Activated CD8-positive, alpha-beta T cell treated with anti-CD3 and anti-CD28 coated beads for 36 hours (primary cell): ENCODE measurements around the gene TTYH1. TPM values are rescaled to one million over a fixed set of nuclear protein-coding genes. Genes with fewer than 3 reads are reported as not detected.

Source experiments
- ATAC-seq: fragments of 200-7000 bp; cut with Tn5 transposase; one replicate; pipeline ENCODE4 v1.10.0; 2021; ENCODE audit warnings: mild to moderate bottlenecking, moderate library complexity
- CTCF ChIA-PET: fragments of 350-600 bp; sonication (Branson Sonifier 250); formaldehyde crosslinking; loops from one replicate; lab custom pipeline; 2021; ENCODE audit warnings: antibody characterized with exemption; lab: Charles Lee
- POLR2A ChIA-PET: fragments of 350-600 bp; sonication (Branson Sonifier 250); formaldehyde crosslinking; loops from one replicate; lab custom pipeline; 2021; ENCODE audit warnings: antibody characterized with exemption; lab: Charles Lee
- DNase-seq: peaks from one replicate; pipeline ENCODE4 v3.0.0-alpha.2; 2020
- H3K27ac Mint-ChIP-seq: one replicate; pipeline ENCODE4 v1.8.0; 2021; ENCODE audit warnings: mild to moderate bottlenecking, mixed read lengths
- H3K27me3 Mint-ChIP-seq: one replicate; pipeline ENCODE4 v1.8.0; 2021; ENCODE audit warnings: mixed read lengths
- H3K36me3 Mint-ChIP-seq: one replicate; pipeline ENCODE4 v1.8.0; 2021; ENCODE audit warnings: low read depth, mixed read lengths
- H3K4me1 Mint-ChIP-seq: one replicate; pipeline ENCODE4 v1.8.0; 2021; ENCODE audit warnings: low read depth, mixed read lengths
- H3K4me3 Mint-ChIP-seq: one replicate; pipeline ENCODE4 v1.8.0; 2021; ENCODE audit warnings: mild to moderate bottlenecking, moderate library complexity, mixed read lengths
- H3K9me3 Mint-ChIP-seq: one replicate; pipeline ENCODE4 v1.8.0; 2021; ENCODE audit warnings: mixed read lengths
- intact Hi-C: fragments of 100-400 bp; cut with micrococcal nuclease; formaldehyde crosslinking; loops from one replicate; pipeline ENCODE4 v1.10.0; 2022
- total RNA-seq, 2 experiments: library from RNA; stranded (reverse); gene quantifications; one replicate each; pipeline ENCODE4 v1.2.3, GENCODE V29; 2021
- TF ChIP-seq, protein P1 (sequence below): fragments of 200-600 bp; IDR thresholded peaks from one replicate; pipeline ENCODE4 v1.8.0; 2022; ENCODE audit warnings: antibody characterized with exemption, mild to moderate bottlenecking

Gene TTYH1
- total RNA-seq, 2 experiments from 2014 or later = 0.70 TPM; not detected in 1

DNA sequence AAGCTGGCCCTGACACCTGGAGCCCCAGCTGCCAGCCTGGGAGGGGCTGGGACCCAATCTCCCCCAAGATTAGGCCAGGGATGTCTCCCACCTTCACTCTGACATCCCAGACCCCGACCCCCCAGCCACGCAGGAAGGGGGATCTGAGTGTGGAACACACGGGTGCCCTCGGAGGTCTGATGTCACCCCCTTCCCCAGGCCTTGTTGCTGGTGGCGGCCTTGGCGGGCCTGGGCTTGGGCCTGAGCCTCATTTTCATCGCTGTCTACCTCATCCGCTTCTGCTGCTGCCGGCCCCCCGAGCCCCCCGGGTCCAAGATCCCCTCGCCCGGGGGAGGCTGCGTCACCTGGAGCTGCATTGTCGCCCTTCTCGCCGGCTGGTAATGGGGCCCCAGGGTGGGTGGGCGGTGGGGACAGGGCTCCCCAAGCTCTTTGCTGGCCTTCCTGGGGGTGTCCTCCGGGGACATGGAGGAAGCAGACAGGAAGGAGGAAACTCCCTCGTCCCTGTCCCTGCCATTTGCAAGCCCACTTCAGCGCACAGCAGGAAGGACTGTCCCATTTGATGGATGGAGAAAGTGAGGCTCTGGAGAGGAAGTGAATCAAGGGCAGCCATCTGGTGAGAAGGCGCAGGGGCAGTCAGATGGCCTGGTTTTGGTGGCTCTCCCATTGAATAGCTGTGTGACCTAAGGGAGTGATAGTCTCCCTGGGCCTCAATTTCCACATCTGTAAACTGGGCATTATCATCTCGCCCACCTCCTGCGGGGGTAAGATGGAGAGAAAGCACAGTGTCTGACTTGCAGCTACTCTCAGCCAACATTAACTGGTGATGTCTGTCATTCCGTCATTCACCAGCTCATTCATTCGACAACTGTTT is 3.9 kb downstream of the TTYH1 start:
- TF ChIP-seq, protein P1, sequence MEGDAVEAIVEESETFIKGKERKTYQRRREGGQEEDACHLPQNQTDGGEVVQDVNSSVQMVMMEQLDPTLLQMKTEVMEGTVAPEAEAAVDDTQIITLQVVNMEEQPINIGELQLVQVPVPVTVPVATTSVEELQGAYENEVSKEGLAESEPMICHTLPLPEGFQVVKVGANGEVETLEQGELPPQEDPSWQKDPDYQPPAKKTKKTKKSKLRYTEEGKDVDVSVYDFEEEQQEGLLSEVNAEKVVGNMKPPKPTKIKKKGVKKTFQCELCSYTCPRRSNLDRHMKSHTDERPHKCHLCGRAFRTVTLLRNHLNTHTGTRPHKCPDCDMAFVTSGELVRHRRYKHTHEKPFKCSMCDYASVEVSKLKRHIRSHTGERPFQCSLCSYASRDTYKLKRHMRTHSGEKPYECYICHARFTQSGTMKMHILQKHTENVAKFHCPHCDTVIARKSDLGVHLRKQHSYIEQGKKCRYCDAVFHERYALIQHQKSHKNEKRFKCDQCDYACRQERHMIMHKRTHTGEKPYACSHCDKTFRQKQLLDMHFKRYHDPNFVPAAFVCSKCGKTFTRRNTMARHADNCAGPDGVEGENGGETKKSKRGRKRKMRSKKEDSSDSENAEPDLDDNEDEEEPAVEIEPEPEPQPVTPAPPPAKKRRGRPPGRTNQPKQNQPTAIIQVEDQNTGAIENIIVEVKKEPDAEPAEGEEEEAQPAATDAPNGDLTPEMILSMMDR = no peak
- ATAC-seq = no peak

DNA sequence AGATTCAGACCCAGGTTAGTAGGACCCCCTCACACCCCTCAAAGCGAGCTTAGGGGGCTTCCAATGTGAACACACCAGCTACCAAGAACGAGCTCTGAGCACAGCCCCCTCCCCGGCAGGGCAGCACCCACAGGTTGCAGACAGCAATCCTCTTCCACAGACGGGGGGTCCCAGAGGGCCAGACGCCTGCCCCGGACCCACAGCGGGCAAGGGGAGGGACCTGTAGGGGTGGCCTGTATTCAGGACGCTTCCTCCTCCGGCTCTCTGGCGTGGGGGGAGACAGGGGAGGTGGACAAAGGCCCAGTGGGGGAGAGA is 4.8 kb downstream of the TTYH1 start:
- POLR2A ChIA-PET = no interaction called here

More for the DNA sequence above, 3.9 kb downstream of the TTYH1 start:
- Mint-ChIP-seq H3K4me3 (no peak overlapping the region), H3K27ac (no peak overlapping the region), H3K36me3 (no peaks in the 10 kb centered on the region), H3K9me3 (no peaks in the 10 kb centered on the region), H3K4me1 (peaks cover 15% of the 10 kb centered on the region), H3K27me3 (peaks cover 34% of the 10 kb centered on the region)
- DNase-seq = no peak
- intact Hi-C loops = no loop called here
- CTCF ChIA-PET = interaction anchor here (0.5 to 2.6 kb wide), 2 partner anchors 28 kb away, joined by 3 to 8 read pairs; no protein-coding TSS in a partner anchor
- POLR2A ChIA-PET = no interaction called here

GRCh38 chr19:54420383-54421168 is 5.3 kb downstream of the TTYH1 start:
- Mint-ChIP-seq H3K27ac (no peak overlapping the region), H3K9me3 (no peaks in the 10 kb centered on the region), H3K27me3 (peaks cover 39% of the 10 kb centered on the region), H3K4me1 (peaks cover 15% of the 10 kb centered on the region), H3K4me3 (no peak overlapping the region), H3K36me3 (no peaks in the 10 kb centered on the region)
- ChIA-PET CTCF (interaction anchor here (2.6 kb wide), 1 partner anchor 30 kb away, joined by 8 read pairs; no protein-coding TSS in a partner anchor), POLR2A (interaction anchor here (1.5 kb wide), 1 partner anchor 16 kb away, joined by 3 read pairs; no protein-coding TSS in a partner anchor)
- intact Hi-C loops = no loop called here
- TF ChIP-seq, protein P1 = no peak
- ATAC-seq = no peak
- no peak for DNase-seq

More for the DNA sequence above, 4.8 kb downstream of the TTYH1 start:
- H3K27me3 Mint-ChIP-seq = peaks cover 34% of the 10 kb centered on the region
- no peak overlapping the region for H3K27ac Mint-ChIP-seq
- DNase-seq (no peak), ATAC-seq (no peak)
- H3K4me3 Mint-ChIP-seq = no peak overlapping the region
- H3K36me3 Mint-ChIP-seq = no peaks in the 10 kb centered on the region
- H3K9me3 Mint-ChIP-seq = no peaks in the 10 kb centered on the region
- CTCF ChIA-PET = interaction anchor here (2.6 kb wide), 1 partner anchor 29 kb away, joined by 8 read pairs; no protein-coding TSS in a partner anchor
- peaks cover 15% of the 10 kb centered on the region for H3K4me1 Mint-ChIP-seq
- intact Hi-C loops = no loop called here
- TF ChIP-seq, protein P1 = no peak

- no peak overlapping the region for H3K4me3 Mint-ChIP-seq
- H3K27me3 Mint-ChIP-seq = peaks cover 42% of the 10 kb centered on the region
- DNase-seq = no peak
- H3K9me3 Mint-ChIP-seq = no peaks in the 10 kb centered on the region
- ChIA-PET POLR2A (interaction anchor here (1.5 kb wide), 1 partner anchor 15 kb away, joined by 3 read pairs; no protein-coding TSS in a partner anchor), CTCF (interaction anchor here (2.6 kb wide), 1 partner anchor 30 kb away, joined by 8 read pairs; no protein-coding TSS in a partner anchor)
- peaks cover 15% of the 10 kb centered on the region for H3K4me1 Mint-ChIP-seq
- TF ChIP-seq, protein P1 = no peak
- no peak for ATAC-seq
- H3K27ac Mint-ChIP-seq = no peak overlapping the region
- H3K36me3 Mint-ChIP-seq = no peaks in the 10 kb centered on the region
- intact Hi-C loops = no loop called here
These were observed 5.9 kb downstream of the TTYH1 start for GRCh38 chr19:54421169-54421516.
